HG02943 (cell line): Measurements from ENCODE around the gene PACRG.

Source experiments
- ATAC-seq: cut with Tn5 transposase; IDR thresholded peaks from one replicate; pipeline ENCODE4 v1.9.1; 2021; ENCODE audit warnings: mild to moderate bottlenecking, low read depth, moderate library complexity; ENCODE audit not compliant: unreplicated experiment

The PACRG gene

DNA sequence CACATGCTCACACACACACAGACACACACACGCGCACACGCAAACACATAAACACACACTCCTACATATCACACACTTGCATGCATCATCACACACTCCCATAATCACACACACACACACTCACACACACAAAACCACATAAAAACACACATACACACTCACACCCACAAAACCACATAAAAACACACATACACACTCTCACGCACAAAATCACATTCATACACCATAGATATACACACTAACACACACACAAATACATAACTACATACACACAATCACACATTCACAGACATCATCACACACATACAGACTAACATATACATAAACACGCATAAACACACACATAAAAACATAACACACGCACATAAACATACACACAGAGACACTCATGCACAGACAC is 629.0 kb downstream of the PACRG start:
- no peak for ATAC-seq

GRCh38 chr6:163364641-163365040 is 636.9 kb downstream of the PACRG start:
- ATAC-seq: no peak
